WTC11 (cell line): Measurements from ENCODE around the gene PTPRJ.

Experiments used
- CREM ChIP-seq: sonication (generic); formaldehyde crosslinking; IDR thresholded peaks from 2 replicates; pipeline ENCODE4 v1.8.1; 2022; ENCODE audit warnings: mild to moderate bottlenecking, missing genetic modification reagents, moderate library complexity
- TF ChIP-seq, protein P1 (sequence below): fragments of 200-600 bp; IDR thresholded peaks from 2 replicates; pipeline ENCODE4 v1.8.0; 2022; ENCODE audit warnings: antibody characterized with exemption

DNA sequence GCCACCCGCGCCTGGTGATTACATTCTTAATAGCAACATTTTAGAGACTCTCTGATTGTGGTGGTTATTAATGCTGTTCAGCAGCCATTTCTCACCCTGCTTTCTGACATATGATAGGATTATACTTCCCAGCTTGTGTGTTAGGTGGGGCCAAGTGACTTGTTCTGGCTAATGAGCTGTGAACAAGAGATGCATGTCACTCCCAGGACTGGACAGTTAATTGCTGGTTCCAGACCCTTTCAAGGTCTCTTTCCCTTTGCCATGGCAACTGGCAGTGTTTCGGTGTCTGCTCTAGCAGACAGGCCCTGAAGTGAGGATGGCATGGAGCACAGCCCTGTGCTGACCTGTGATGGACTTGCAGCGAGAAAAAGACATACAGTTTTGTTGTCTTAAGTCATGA is 8.9 kb upstream of the PTPRJ start:
- TF ChIP-seq, protein P1, sequence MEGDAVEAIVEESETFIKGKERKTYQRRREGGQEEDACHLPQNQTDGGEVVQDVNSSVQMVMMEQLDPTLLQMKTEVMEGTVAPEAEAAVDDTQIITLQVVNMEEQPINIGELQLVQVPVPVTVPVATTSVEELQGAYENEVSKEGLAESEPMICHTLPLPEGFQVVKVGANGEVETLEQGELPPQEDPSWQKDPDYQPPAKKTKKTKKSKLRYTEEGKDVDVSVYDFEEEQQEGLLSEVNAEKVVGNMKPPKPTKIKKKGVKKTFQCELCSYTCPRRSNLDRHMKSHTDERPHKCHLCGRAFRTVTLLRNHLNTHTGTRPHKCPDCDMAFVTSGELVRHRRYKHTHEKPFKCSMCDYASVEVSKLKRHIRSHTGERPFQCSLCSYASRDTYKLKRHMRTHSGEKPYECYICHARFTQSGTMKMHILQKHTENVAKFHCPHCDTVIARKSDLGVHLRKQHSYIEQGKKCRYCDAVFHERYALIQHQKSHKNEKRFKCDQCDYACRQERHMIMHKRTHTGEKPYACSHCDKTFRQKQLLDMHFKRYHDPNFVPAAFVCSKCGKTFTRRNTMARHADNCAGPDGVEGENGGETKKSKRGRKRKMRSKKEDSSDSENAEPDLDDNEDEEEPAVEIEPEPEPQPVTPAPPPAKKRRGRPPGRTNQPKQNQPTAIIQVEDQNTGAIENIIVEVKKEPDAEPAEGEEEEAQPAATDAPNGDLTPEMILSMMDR, result no peak
- TF ChIP-seq CREM (CRISPR knock-in tag), result no peak
